Epidermal melanocyte (primary cell): ENCODE results near the gene EFNA3.
"Not testable (repeated sequence)": the region's sequence is repeated elsewhere in the genome, so short reads cannot be mapped to it uniquely, and the experiment has no call there.

ENCODE experiments used
- DNase-seq: peaks from one replicate; pipeline ENCODE4 v3.0.0; 2011; ENCODE audit warnings: low spot score; ENCODE audit not compliant: insufficient read length

EFNA3 gene

GRCh38 chr1:155108296-155108695 is 29.7 kb downstream of the EFNA3 start:
- no peak for DNase-seq

GRCh38 chr1:155110381-155110780 is 31.7 kb downstream of the EFNA3 start:
- DNase-seq, result no peak

- DNase-seq, result no peak
Observed at GRCh38 chr1:155110826-155111225, 32.2 kb downstream of the EFNA3 start.

- no peak for DNase-seq
Observed at GRCh38 chr1:155113450-155113980, 34.9 kb downstream of the EFNA3 start.

GRCh38 chr1:155116113-155116764 is 37.6 kb downstream of the EFNA3 start:
- DNase-seq, result no peak

- DNase-seq, result no peak
Observed at GRCh38 chr1:155117610-155118009, 39.0 kb downstream of the EFNA3 start.

GRCh38 chr1:155118090-155118489 is 39.5 kb downstream of the EFNA3 start:
- not testable (repeated sequence) for DNase-seq

- DNase-seq, result no peak
Observed at GRCh38 chr1:155120253-155120652, 41.6 kb downstream of the EFNA3 start.

GRCh38 chr1:155121249-155121648 is 42.6 kb downstream of the EFNA3 start:
- no peak for DNase-seq

- no peak for DNase-seq
Observed at GRCh38 chr1:155122308-155122707, 43.7 kb downstream of the EFNA3 start.

GRCh38 chr1:155123801-155124200 is 45.2 kb downstream of the EFNA3 start:
- no peak for DNase-seq

- DNase-seq, result no peak
Observed at GRCh38 chr1:155124503-155125463, 46.1 kb downstream of the EFNA3 start.

GRCh38 chr1:155125511-155125945 is 46.9 kb downstream of the EFNA3 start:
- no peak for DNase-seq

- no peak for DNase-seq
Observed at GRCh38 chr1:155125946-155126555, 47.4 kb downstream of the EFNA3 start.

GRCh38 chr1:155126556-155127104 is 48.0 kb downstream of the EFNA3 start:
- DNase-seq, result no peak

- peak; percentile 64 for DNase-seq
Observed at GRCh38 chr1:155127105-155127966, 48.7 kb downstream of the EFNA3 start, which contains the start of gene EFNA1. Gene EFNA1, plus strand, starts transcription at chr1:155127876. Its CDS starts 102 bp downstream, at chr1:155127978.

GRCh38 chr1:155127967-155128754 is 49.5 kb downstream of the EFNA3 start:
- no peak for DNase-seq

- no peak for DNase-seq
Observed at GRCh38 chr1:155128755-155129473, 50.3 kb downstream of the EFNA3 start.
